ENCODE measurements around the gene SBF2.

- TF ChIP-seq CTCF (IDR thresholded peaks at IDR 0.05; ENCODE audit: insufficient read depth, low read length) (no peak), POLR2AphosphoS5 (IDR thresholded peaks at IDR 0.05; ENCODE audit: low read depth) (no peak), REST (IDR thresholded peaks at IDR 0.05; ENCODE audit: insufficient replicate concordance, low read depth) (no peak)
Measured at GRCh38 chr11:9820260-9820659, 473.8 kb downstream of the SBF2 start.
